MM.1S (cell line): Measurements from ENCODE around the gene SYNE3.

Experiments used
- DNase-seq: peaks from one replicate; pipeline ENCODE4 v3.0.0-alpha.2; 2015
- H2AFZ ChIP-seq: fragments of 300-600 bp; sonication (generic); 2 replicates; pipeline ENCODE4 v1.6.0; 2016; ENCODE audit warnings: antibody characterized with exemption, low read length
- H3F3A ChIP-seq: fragments of 300-600 bp; sonication (generic); 2 replicates; pipeline ENCODE4 v1.6.1; 2016; ENCODE audit warnings: mild to moderate bottlenecking, antibody characterized with exemption, low read length, moderate library complexity, mixed read lengths; ENCODE audit not compliant: insufficient read depth
- H3K27ac ChIP-seq: fragments of 300-600 bp; sonication (generic); 2 replicates; pipeline ENCODE4 v1.5.1; 2016; ENCODE audit warnings: mild to moderate bottlenecking, low read length
- H3K27me3 ChIP-seq: fragments of 300-600 bp; sonication (generic); replicated peaks from 2 replicates; pipeline ENCODE4 v1.6.0; 2016; ENCODE audit warnings: low read length; ENCODE audit not compliant: insufficient read depth
- H3K36me3 ChIP-seq: fragments of 300-600 bp; sonication (generic); replicated peaks from 2 replicates; pipeline ENCODE4 v1.6.1; 2016; ENCODE audit warnings: mild to moderate bottlenecking, low read length, mixed read lengths; ENCODE audit not compliant: insufficient read depth
- H3K4me1 ChIP-seq: fragments of 300-600 bp; sonication (generic); 2 replicates; pipeline ENCODE4 v1.6.1; 2016; ENCODE audit warnings: low read length, mixed read lengths
- H3K4me2 ChIP-seq: fragments of 300-600 bp; sonication (generic); 2 replicates; pipeline ENCODE4 v1.6.0; 2016; ENCODE audit warnings: low read depth, low read length
- H3K4me3 ChIP-seq: fragments of 300-600 bp; sonication (generic); 2 replicates; pipeline ENCODE4 v1.5.1; 2016; ENCODE audit warnings: low read length, mixed read lengths
- H3K79me2 ChIP-seq: fragments of 300-600 bp; sonication (generic); 2 replicates; pipeline ENCODE4 v1.6.1; 2016; ENCODE audit warnings: mixed run types, low read length, mixed read lengths
- H3K9ac ChIP-seq: fragments of 300-600 bp; sonication (generic); 2 replicates; pipeline ENCODE4 v1.6.1; 2016; ENCODE audit warnings: low read length, mixed read lengths
- H3K9me2 ChIP-seq: fragments of 300-600 bp; sonication (generic); replicated peaks from 2 replicates; pipeline ENCODE4 v1.6.1; 2016; ENCODE audit warnings: mild to moderate bottlenecking, low read length, mixed read lengths; ENCODE audit not compliant: insufficient read depth
- H3K9me3 ChIP-seq: fragments of 300-600 bp; sonication (generic); replicated peaks from 2 replicates; pipeline ENCODE4 v1.6.1; 2016; ENCODE audit warnings: mild to moderate bottlenecking, low read length, mixed read lengths; ENCODE audit not compliant: insufficient read depth
- H4K20me1 ChIP-seq: fragments of 300-600 bp; sonication (generic); 2 replicates; pipeline ENCODE4 v1.6.1; 2016; ENCODE audit warnings: mild to moderate bottlenecking, low read length, moderate library complexity, mixed read lengths; ENCODE audit not compliant: insufficient read depth
- CTCF ChIP-seq: fragments of 300-600 bp; sonication (generic); IDR thresholded peaks from 2 replicates; pipeline ENCODE4 v1.5.1; 2016; ENCODE audit warnings: antibody characterized with exemption, low read length, mixed read lengths
- EZH2 ChIP-seq: fragments of 300-600 bp; sonication (generic); optimal IDR thresholded peaks from 2 replicates; pipeline ENCODE3; 2017; ENCODE audit warnings: low read depth, mild to moderate bottlenecking, antibody characterized with exemption, low read length, mixed read lengths
- EZH2phosphoT487 ChIP-seq: fragments of 300-600 bp; sonication (generic); IDR thresholded peaks from 2 replicates; pipeline ENCODE4 v1.6.1; 2018; ENCODE audit warnings: antibody characterized with exemption, low read length

Gene SYNE3

DNA sequence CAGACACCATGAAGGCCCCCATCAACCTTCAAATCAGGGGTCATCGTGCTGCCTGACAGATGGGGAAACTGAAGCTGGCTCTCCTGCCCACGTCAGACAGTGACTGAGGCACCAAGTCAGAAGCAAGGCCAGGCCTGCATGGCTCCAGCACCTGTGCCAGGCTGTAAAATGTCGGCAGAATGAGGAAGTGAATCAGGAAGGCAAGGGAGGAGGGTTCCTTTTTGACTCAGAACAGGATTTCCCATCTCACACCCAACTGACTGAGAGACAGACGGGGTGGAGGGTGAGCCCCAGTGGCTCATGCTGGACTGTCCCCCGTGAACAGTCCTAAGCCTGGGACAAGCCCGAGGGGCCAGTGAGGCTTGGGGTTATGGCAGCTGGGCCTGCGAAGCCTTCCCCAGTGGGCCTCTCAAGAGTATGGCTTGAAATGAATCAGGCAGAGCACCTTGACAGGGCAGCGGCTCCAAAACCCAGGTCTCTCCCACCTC lies 20.9 kb downstream of the SYNE3 start:
- H3F3A ChIP-seq = no peaks in the 10 kb centered on the region
- H3K27me3 ChIP-seq = no peaks in the 10 kb centered on the region
- no peaks in the 10 kb centered on the region for H3K9me3 ChIP-seq
- no peaks in the 10 kb centered on the region for H4K20me1 ChIP-seq
- no peaks in the 10 kb centered on the region for H3K36me3 ChIP-seq
- no peak overlapping the region for H3K9ac ChIP-seq
- DNase-seq = no peak
- no peaks in the 10 kb centered on the region for H3K9me2 ChIP-seq
- TF ChIP-seq EZH2 (no peak), EZH2phosphoT487 (no peak), CTCF (no peak)
- H3K4me1 ChIP-seq = peaks cover 50% of the 10 kb centered on the region
- H3K4me2 ChIP-seq = 0 out of 2 replicates have a peak overlapping the region, but pooled peaks have one; percentile 12
- H3K79me2 ChIP-seq = peaks cover 97% of the 10 kb centered on the region
- H2AFZ ChIP-seq = no peak overlapping the region
- no peak overlapping the region for H3K4me3 ChIP-seq
- H3K27ac ChIP-seq = peak overlapping the region; percentile 55; the same call in 1 of the 2 replicates

DNA sequence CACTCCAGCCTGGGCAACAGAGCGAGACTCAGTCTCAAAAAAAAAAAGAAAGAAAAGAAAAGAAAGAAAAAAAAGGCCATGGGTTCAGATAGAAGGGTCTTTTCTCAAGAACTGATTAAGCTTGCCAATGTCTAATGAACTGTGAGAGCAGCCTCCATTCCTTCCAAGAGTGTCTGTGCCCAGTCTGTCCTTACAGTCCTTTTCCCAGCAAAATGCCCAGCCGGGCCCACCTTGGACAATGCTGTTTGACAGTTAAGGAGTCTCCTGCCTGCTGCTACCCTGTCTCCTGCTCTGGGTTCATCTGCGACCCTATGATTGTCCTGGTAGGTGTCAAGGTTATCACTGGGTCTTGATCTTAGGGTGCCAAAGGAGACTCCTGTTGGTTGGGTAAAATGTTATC lies 21.4 kb downstream of the SYNE3 start:
- Histone ChIP-seq H3K27ac (peak overlapping the region; percentile 55; the same call in 1 of the 2 replicates), H3K9me2 (no peaks in the 10 kb centered on the region), H3K27me3 (no peaks in the 10 kb centered on the region), H3K79me2 (peaks cover 97% of the 10 kb centered on the region), H3K4me1 (peaks cover 50% of the 10 kb centered on the region), H3K9ac (no peak overlapping the region), H3K36me3 (no peaks in the 10 kb centered on the region), H3F3A (no peaks in the 10 kb centered on the region), H3K4me3 (no peak overlapping the region), H3K9me3 (no peaks in the 10 kb centered on the region), H2AFZ (no peak overlapping the region), H4K20me1 (no peaks in the 10 kb centered on the region), H3K4me2 (no peak overlapping the region)
- no peak for DNase-seq
- TF ChIP-seq EZH2phosphoT487 (no peak), EZH2 (no peak), CTCF (no peak)

GRCh38 chr14:95494456-95494855 lies 22.0 kb downstream of the SYNE3 start:
- Histone ChIP-seq H3K27ac (no peak overlapping the region), H3K36me3 (no peaks in the 10 kb centered on the region), H3K9me3 (no peaks in the 10 kb centered on the region), H3K4me1 (peaks cover 53% of the 10 kb centered on the region), H3K9ac (no peak overlapping the region), H4K20me1 (no peaks in the 10 kb centered on the region), H3K9me2 (no peaks in the 10 kb centered on the region), H3K27me3 (no peaks in the 10 kb centered on the region), H3K79me2 (peaks cover 100% of the 10 kb centered on the region), H3K4me2 (no peak overlapping the region), H3F3A (no peaks in the 10 kb centered on the region), H3K4me3 (no peak overlapping the region), H2AFZ (no peak overlapping the region)
- TF ChIP-seq CTCF = no peak
- TF ChIP-seq EZH2phosphoT487 = no peak
- TF ChIP-seq EZH2 = no peak
- DNase-seq = no peak
